Fibroblast of lung (primary cell): ENCODE measurements around the gene URB2. TPM values are rescaled to one million over a fixed set of nuclear protein-coding genes. Genes with fewer than 3 reads are reported as not detected.

ENCODE experiments used
- DNase-seq, 2 donors: peaks; one replicate each; pipeline versions ENCODE4 v3.0.0 to v3.0.0-alpha.2; 2010; ENCODE audit warnings: low read depth in 2 of 2
- H2AFZ ChIP-seq: 2 replicates; pipeline ENCODE4 v1.5.1; 2012; ENCODE audit warnings: low read length, control low read depth, inconsistent platforms
- H3K27ac ChIP-seq: 2 replicates; pipeline ENCODE4 v1.5.1; 2011; ENCODE audit warnings: low read length, control low read depth; ENCODE audit not compliant: insufficient read depth
- H3K27me3 ChIP-seq: 2 replicates; pipeline ENCODE4 v1.5.1; 2011; ENCODE audit warnings: mild to moderate bottlenecking, low read length; ENCODE audit not compliant: control insufficient read depth, insufficient read depth
- H3K36me3 ChIP-seq: 2 replicates; pipeline ENCODE4 v1.5.1; 2011; ENCODE audit warnings: low read length; ENCODE audit not compliant: control insufficient read depth, insufficient read depth
- H3K4me1 ChIP-seq: 2 replicates; pipeline ENCODE4 v1.5.1; 2011; ENCODE audit warnings: low read length; ENCODE audit not compliant: control insufficient read depth, insufficient read depth; ENCODE audit errors: extremely low read depth
- H3K4me2 ChIP-seq: 2 replicates; pipeline ENCODE4 v1.5.1; 2011; ENCODE audit warnings: low read length, control low read depth; ENCODE audit not compliant: insufficient read depth; ENCODE audit errors: extremely low read depth
- H3K4me3 ChIP-seq, 4 experiments: fragments of 200-600 bp in 1 of 4; sonication (generic) in 1 of 4; replicated peaks in 1 of 4; 2 replicates each; pipeline ENCODE4 v1.5.1; 2011 to 2016; ENCODE audit warnings: low read length in 4 of 4, low read depth in 3 of 4, mild to moderate bottlenecking in 3 of 4, control low read depth in 2 of 4, inconsistent platforms in 1 of 4, mixed read lengths in 1 of 4; ENCODE audit not compliant: insufficient read depth in 1 of 4; ENCODE audit errors: control extremely low read depth in 1 of 4
- H3K79me2 ChIP-seq: 2 replicates; pipeline ENCODE4 v1.5.1; 2012; ENCODE audit warnings: mild to moderate bottlenecking, low read length, inconsistent platforms; ENCODE audit not compliant: control insufficient read depth, insufficient read depth
- H3K9ac ChIP-seq: 2 replicates; pipeline ENCODE4 v1.5.1; 2011; ENCODE audit warnings: mild to moderate bottlenecking, low read length, control low read depth; ENCODE audit not compliant: insufficient read depth
- H3K9me3 ChIP-seq: 2 replicates; pipeline ENCODE4 v1.5.1; 2012; ENCODE audit warnings: low read depth, low read length; ENCODE audit not compliant: control insufficient read depth, insufficient read depth
- H4K20me1 ChIP-seq: 2 replicates; pipeline ENCODE4 v1.5.1; 2011; ENCODE audit warnings: low read length; ENCODE audit not compliant: control insufficient read depth, insufficient read depth; ENCODE audit errors: extremely low read depth
- CTCF ChIP-seq, 2 donors: IDR thresholded peaks in 1 of 2; conservative IDR thresholded peaks in 1 of 2; 1 replicate in 1 of 2; 2 replicates in 1 of 2; pipeline ENCODE4 v1.5.1; 2011 to 2012; ENCODE audit warnings: low read length in 2 of 2, control low read depth in 1 of 2, inconsistent platforms in 1 of 2, low read depth in 1 of 2, mild to moderate bottlenecking in 1 of 2
- EZH2 ChIP-seq: IDR thresholded peaks from 2 replicates; pipeline ENCODE4 v1.5.1; 2012; ENCODE audit warnings: low read length, control low read depth, mild to moderate bottlenecking; ENCODE audit errors: missing control alignments
- polyA plus RNA-seq, 2 donors: library from polyadenylated mRNA; depleted of rRNA in 1 of 2; stranded (reverse) in 1 of 2; unstranded in 1 of 2; fragments of >200 nt; gene quantifications; 2 replicates each; pipeline ENCODE4 v1.2.1, GENCODE V29; 2011 to 2012; ENCODE audit warnings: missing spikeins in 1 of 2
- total RNA-seq: library from RNA; depleted of rRNA; stranded (reverse); fragments of >200 nt; gene quantifications from 2 replicates; pipeline ENCODE4 v1.2.1, GENCODE V29; 2014

URB2 gene
- total and polyA plus RNA-seq, 2 donors (not counting 1 experiment from before 2014, with no cell fraction given): 5.2 to 8.8 TPM

GRCh38 chr1:229596925-229597699 lies 28.9 kb upstream of the URB2 start:
- no peaks in the 10 kb centered on the region for H3K9me3 ChIP-seq
- H2AFZ ChIP-seq: no peak overlapping the region
- peak overlapping the region in 1 of 4 experiments; percentile 12 for H3K4me3 ChIP-seq
- H3K9ac ChIP-seq: no peak overlapping the region
- peaks cover 11% of the 10 kb centered on the region for H3K4me1 ChIP-seq
- peak overlapping the region; percentile 86 for H3K27ac ChIP-seq
- H4K20me1 ChIP-seq: no peaks in the 10 kb centered on the region
- peaks cover 12% of the 10 kb centered on the region for H3K79me2 ChIP-seq
- peaks cover 13% of the 10 kb centered on the region for H3K36me3 ChIP-seq
- H3K27me3 ChIP-seq: no peaks in the 10 kb centered on the region
- TF ChIP-seq CTCF (conservative IDR thresholded peaks at IDR 0.05 in 1 of 2, IDR thresholded peaks at IDR 0.05 in 1 of 2; ENCODE audit: low read depth in 1 of 2, low read length in 2 of 2) (peak in 1 of 2 donors; percentile 6), EZH2 (no peak)
- peak; percentile 79 to 83 for DNase-seq
- H3K4me2 ChIP-seq: peak overlapping the region; percentile 61

- Histone ChIP-seq H3K9ac (no peak overlapping the region), H2AFZ (no peak overlapping the region), H4K20me1 (no peaks in the 10 kb centered on the region), H3K9me3 (no peaks in the 10 kb centered on the region), H3K4me1 (peaks cover 11% of the 10 kb centered on the region), H3K27me3 (no peaks in the 10 kb centered on the region), H3K36me3 (peaks cover 18% of the 10 kb centered on the region), H3K4me3 (no peak overlapping the region), H3K27ac (peak overlapping the region; percentile 86), H3K79me2 (peaks cover 12% of the 10 kb centered on the region), H3K4me2 (peak overlapping the region; percentile 70)
- TF ChIP-seq CTCF (conservative IDR thresholded peaks at IDR 0.05 in 1 of 2, IDR thresholded peaks at IDR 0.05 in 1 of 2; ENCODE audit: low read depth in 1 of 2, low read length in 2 of 2) (no peak), EZH2 (no peak)
- DNase-seq: peak; percentile 45 to 56
These were observed 28.2 kb upstream of the URB2 start for GRCh38 chr1:229597877-229598276.

- H3K27ac ChIP-seq: no peak overlapping the region
- DNase-seq: peak in 1 of 2 donors; percentile 29
- H4K20me1 ChIP-seq: no peaks in the 10 kb centered on the region
- H3K79me2 ChIP-seq: peaks cover 12% of the 10 kb centered on the region
- H3K27me3 ChIP-seq: no peaks in the 10 kb centered on the region
- H2AFZ ChIP-seq: no peak overlapping the region
- H3K9me3 ChIP-seq: no peaks in the 10 kb centered on the region
- TF ChIP-seq EZH2 (no peak), CTCF (conservative IDR thresholded peaks at IDR 0.05 in 1 of 2, IDR thresholded peaks at IDR 0.05 in 1 of 2; ENCODE audit: low read depth in 1 of 2, low read length in 2 of 2) (no peak)
- H3K4me2 ChIP-seq: no peak overlapping the region
- H3K9ac ChIP-seq: no peak overlapping the region
- H3K36me3 ChIP-seq: peaks cover 14% of the 10 kb centered on the region
- peaks cover 11% of the 10 kb centered on the region for H3K4me1 ChIP-seq
- no peak overlapping the region for H3K4me3 ChIP-seq
These were observed 26.7 kb upstream of the URB2 start for GRCh38 chr1:229599218-229599954.
